ENCODE measurements around the gene PTCD2.

DNA sequence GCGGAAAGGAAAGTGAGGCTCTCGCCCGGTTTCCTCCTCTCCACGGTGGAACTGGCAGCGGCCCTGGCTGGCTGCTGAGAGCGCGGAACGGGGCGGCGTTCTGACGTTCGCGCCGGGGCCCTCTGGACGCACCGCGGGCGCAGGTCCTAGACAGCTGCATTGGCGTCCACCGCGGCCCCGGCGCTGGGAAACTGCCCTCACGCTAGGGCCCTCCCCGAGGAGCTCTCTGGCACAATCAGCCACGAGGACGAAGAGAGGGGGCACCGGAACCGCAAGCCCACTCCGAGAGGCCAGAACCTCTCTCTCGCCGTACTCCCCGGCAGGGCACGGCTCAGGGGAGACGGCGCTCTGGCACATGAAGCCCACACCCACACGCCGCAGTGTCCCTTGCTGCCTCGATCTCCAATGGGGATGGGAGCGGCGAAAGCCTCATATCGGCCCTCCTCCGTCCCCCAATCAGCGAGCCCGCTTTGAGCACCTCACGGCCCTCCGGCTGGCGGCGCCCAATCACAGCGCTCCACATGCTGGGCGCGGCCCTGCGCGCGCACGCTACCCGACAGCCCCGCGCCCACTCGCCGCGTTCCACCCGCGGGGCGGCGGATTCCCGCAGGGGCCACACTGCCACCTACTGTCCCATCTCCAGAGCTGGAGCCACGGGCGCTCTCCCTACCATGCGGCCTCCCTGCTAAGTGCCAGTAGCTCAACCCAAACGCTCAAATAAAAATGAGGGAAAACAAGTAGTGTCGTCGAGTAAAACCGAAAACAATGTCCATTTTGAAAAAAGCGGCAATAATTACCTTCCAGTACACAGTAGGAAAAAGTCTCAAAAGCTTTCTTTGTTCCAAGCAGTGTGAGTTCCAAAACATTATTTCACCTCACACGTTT lies 12.0 kb upstream of the PTCD2 start:
- TF ChIP-seq, protein P1, sequence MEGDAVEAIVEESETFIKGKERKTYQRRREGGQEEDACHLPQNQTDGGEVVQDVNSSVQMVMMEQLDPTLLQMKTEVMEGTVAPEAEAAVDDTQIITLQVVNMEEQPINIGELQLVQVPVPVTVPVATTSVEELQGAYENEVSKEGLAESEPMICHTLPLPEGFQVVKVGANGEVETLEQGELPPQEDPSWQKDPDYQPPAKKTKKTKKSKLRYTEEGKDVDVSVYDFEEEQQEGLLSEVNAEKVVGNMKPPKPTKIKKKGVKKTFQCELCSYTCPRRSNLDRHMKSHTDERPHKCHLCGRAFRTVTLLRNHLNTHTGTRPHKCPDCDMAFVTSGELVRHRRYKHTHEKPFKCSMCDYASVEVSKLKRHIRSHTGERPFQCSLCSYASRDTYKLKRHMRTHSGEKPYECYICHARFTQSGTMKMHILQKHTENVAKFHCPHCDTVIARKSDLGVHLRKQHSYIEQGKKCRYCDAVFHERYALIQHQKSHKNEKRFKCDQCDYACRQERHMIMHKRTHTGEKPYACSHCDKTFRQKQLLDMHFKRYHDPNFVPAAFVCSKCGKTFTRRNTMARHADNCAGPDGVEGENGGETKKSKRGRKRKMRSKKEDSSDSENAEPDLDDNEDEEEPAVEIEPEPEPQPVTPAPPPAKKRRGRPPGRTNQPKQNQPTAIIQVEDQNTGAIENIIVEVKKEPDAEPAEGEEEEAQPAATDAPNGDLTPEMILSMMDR (IDR thresholded peaks at IDR 0.05; ENCODE audit: insufficient read depth, low read length) = peak; percentile 46
- TF ChIP-seq GABPA (IDR thresholded peaks at IDR 0.05; ENCODE audit: low read depth) (no peak), POLR2AphosphoS5 (IDR thresholded peaks at IDR 0.05; ENCODE audit: low read depth) (peak; percentile 84), SPI1 (IDR thresholded peaks at IDR 0.05; ENCODE audit: borderline replicate concordance, low read depth) (no peak)

All from HL-60 (cell line).